A549 (cell line): ENCODE data around the gene KLF16. TPM values are rescaled to one million over a fixed set of nuclear protein-coding genes. Genes with fewer than 3 reads are reported as not detected.

Experiments used
- ATAC-seq, 2 experiments: fragments of 200-7000 bp in 1 of 2; fragments of >200 bp in 1 of 2; cut with Nextera tagmentation in 1 of 2; cut with Tn5 transposase in 1 of 2; 3 replicates each; pipeline versions ENCODE4 v1.8.0 to v1.9.1; 2018 to 2020; ENCODE audit warnings: mild to moderate bottlenecking in 1 of 2, moderate library complexity in 1 of 2
- CTCF ChIA-PET: fragments of 300-600 bp; sonication (Branson Sonifier 250); formaldehyde crosslinking; extraction: SDS; loops from one replicate; lab custom pipeline; 2021; ENCODE audit warnings: antibody characterized with exemption, inconsistent platforms; lab: Yijun Ruan, JAX
- POLR2A ChIA-PET: fragments of 350-600 bp; formaldehyde crosslinking; extraction: SDS; loops from one replicate; lab custom pipeline; 2021; ENCODE audit warnings: antibody characterized with exemption, inconsistent platforms; lab: Yijun Ruan, JAX
- DNase-seq, 2 experiments: peaks; one replicate each; pipeline versions ENCODE4 v3.0.0 to v3.0.0-alpha.2; 2011 to 2016; ENCODE audit warnings: low read depth in 1 of 2, low spot score in 1 of 2
- FAIRE-seq: peaks from 2 replicates; lab custom pipeline; 2011; peaks lifted over from hg19 to GRCh38; lab: Jason Lieb, UNC
- H3K27ac ChIP-seq, 2 experiments: fragments of >200 bp; sonication (Bioruptor Twin); formaldehyde crosslinking; 3 replicates each; pipeline ENCODE4 v1.5.1; 2016 to 2017
- H3K4me1 ChIP-seq: fragments of >200 bp; sonication (Bioruptor Twin); formaldehyde crosslinking; 3 replicates; pipeline ENCODE4 v1.6.1; 2016
- H3K4me2 ChIP-seq: fragments of >200 bp; sonication (Bioruptor Twin); formaldehyde crosslinking; 3 replicates; pipeline ENCODE4 v1.6.1; 2016
- H3K4me3 ChIP-seq: fragments of >200 bp; sonication (Bioruptor Twin); formaldehyde crosslinking; 3 replicates; pipeline ENCODE4 v1.5.1; 2016
- H3K9me3 ChIP-seq: fragments of >200 bp; sonication (Bioruptor Twin); formaldehyde crosslinking; 3 replicates; pipeline ENCODE4 v1.6.1; 2016
- CBX8 ChIP-seq: fragments of 200-600 bp; sonication (generic); IDR thresholded peaks from 2 replicates; pipeline ENCODE4 v1.6.1; 2016
- EHMT2 ChIP-seq: fragments of 200-600 bp; sonication (generic); IDR thresholded peaks from 2 replicates; pipeline ENCODE4 v1.6.1; 2016; ENCODE audit warnings: antibody characterized with exemption, low read depth, mild to moderate bottlenecking, moderate library complexity
- HMGXB4 ChIP-seq: fragments of 250-450 bp; sonication (Bioruptor Pico); IDR thresholded peaks from 2 replicates; pipeline ENCODE4 v1.5.0; 2021; ENCODE audit warnings: mild to moderate bottlenecking, moderate library complexity, borderline replicate concordance
- NR3C1 ChIP-seq: fragments of >200 bp; sonication (Bioruptor Twin); formaldehyde crosslinking; IDR thresholded peaks from 3 replicates; pipeline ENCODE4 v1.6.1; 2017
- WGBS: methylation state at CpG from one replicate; pipeline ENCODE4 v1.1.6; 2017; ENCODE audit errors: missing lambda C conversion rate; 5-methylcytosine and 5-hydroxymethylcytosine counted together
- polyA plus RNA-seq, 4 experiments: library from polyadenylated mRNA; depleted of rRNA in 3 of 4; stranded (reverse); fragments of >200 nt; fragmentation: RNase III in 1 of 4; extraction: RNeasy Plus Mini Kit Qiagen cat#74134 plus additional on column Dnase treatment in 1 of 4; gene quantifications; 2 replicates in 3 of 4; 3 replicates in 1 of 4; pipeline ENCODE4 v1.2.3, GENCODE V29; 2011 to 2017

KLF16 gene
- polyA plus RNA-seq, 2 of the 4 experiments (the other 2 are of a cell fraction), result 5.8 to 25.7 TPM

- TF ChIP-seq HMGXB4 (CRISPR knock-in tag) (no peak), EHMT2 (no peak), CBX8 (no peak)
These were observed 57.8 kb downstream of the KLF16 start (continued) for GRCh38 chr19:1805401-1806183.

GRCh38 chr19:1804858-1805257 lies 58.5 kb downstream of the KLF16 start:
- no peak for FAIRE-seq
- ATAC-seq, result no peak
- no peak overlapping the region for H3K27ac ChIP-seq
- no peaks in the 10 kb centered on the region for H3K9me3 ChIP-seq
- TF ChIP-seq NR3C1, result no peak
- H3K4me1 ChIP-seq, result no peaks in the 10 kb centered on the region
- POLR2A ChIA-PET, result no interaction called here
- 89% methylated on average over 6 of the region's 6 CpGs for WGBS
- DNase-seq, result no peak
- H3K4me3 ChIP-seq, result no peak overlapping the region
- H3K4me2 ChIP-seq, result no peak overlapping the region
- CTCF ChIA-PET, result interaction anchor here (2.3 to 3.0 kb wide), 2 partner anchors 9 to 21 kb away, joined by 6 to 17 read pairs; no protein-coding TSS in a partner anchor

Other genes starting within 250 kb of the KLF16 start
- 21.3 and 25.6 TPM in 2 replicates for gene TCF3, start 211.0 kb downstream of the KLF16 start, polyA plus RNA-seq (2011; rRNA removed)
- 49.5 to 55.9 TPM (median 52.6 TPM) in 3 replicates for gene TCF3, start 211.0 kb downstream of the KLF16 start, polyA plus RNA-seq (2017; fragmentation: RNase III; extraction: RNeasy Plus Mini Kit Qiagen cat#74134 plus additional on column Dnase treatment)
- not detected in 2 replicates for gene ONECUT3, start 110.1 kb downstream of the KLF16 start, polyA plus RNA-seq (2011; rRNA removed)
- gene ONECUT3, start 110.1 kb downstream of the KLF16 start, polyA plus RNA-seq (2017; fragmentation: RNase III; extraction: RNeasy Plus Mini Kit Qiagen cat#74134 plus additional on column Dnase treatment), result 0.01 TPM in 1 of 3 replicates, not detected in the others
- 2.7 and 4.7 TPM in 2 replicates for gene ATP8B3, start 51.3 kb downstream of the KLF16 start, polyA plus RNA-seq (2011; rRNA removed)
- 3.2 to 4.2 TPM (median 3.9 TPM) in 3 replicates for gene ATP8B3, start 51.3 kb downstream of the KLF16 start, polyA plus RNA-seq (2017; fragmentation: RNase III; extraction: RNeasy Plus Mini Kit Qiagen cat#74134 plus additional on column Dnase treatment)
- gene REXO1, start 15.1 kb downstream of the KLF16 start, polyA plus RNA-seq (2011; rRNA removed), result 5.6 and 7.3 TPM in 2 replicates
- gene REXO1, start 15.1 kb downstream of the KLF16 start, polyA plus RNA-seq (2017; fragmentation: RNase III; extraction: RNeasy Plus Mini Kit Qiagen cat#74134 plus additional on column Dnase treatment), result 13.8 to 15.6 TPM (median 14.5 TPM) in 3 replicates
- gene ABHD17A, start 21.9 kb upstream of the KLF16 start, polyA plus RNA-seq (2011; rRNA removed), result 12.8 and 14.8 TPM in 2 replicates
- 20.9 to 23.1 TPM (median 21.7 TPM) in 3 replicates for gene ABHD17A, start 21.9 kb upstream of the KLF16 start, polyA plus RNA-seq (2017; fragmentation: RNase III; extraction: RNeasy Plus Mini Kit Qiagen cat#74134 plus additional on column Dnase treatment)
- gene ADAT3, start 41.8 kb upstream of the KLF16 start, polyA plus RNA-seq (2011; rRNA removed), result 0.65 and 0.66 TPM in 2 replicates
- gene ADAT3, start 41.8 kb upstream of the KLF16 start, polyA plus RNA-seq (2017; fragmentation: RNase III; extraction: RNeasy Plus Mini Kit Qiagen cat#74134 plus additional on column Dnase treatment), result 4.2 to 5.6 TPM (median 5.3 TPM) in 3 replicates
- gene SCAMP4, start 41.8 kb upstream of the KLF16 start, polyA plus RNA-seq (2011; rRNA removed), result 7.6 and 11.9 TPM in 2 replicates
- gene SCAMP4, start 41.8 kb upstream of the KLF16 start, polyA plus RNA-seq (2017; fragmentation: RNase III; extraction: RNeasy Plus Mini Kit Qiagen cat#74134 plus additional on column Dnase treatment), result 60.9 to 63.4 TPM (median 63.0 TPM) in 3 replicates
- gene CSNK1G2, start 77.6 kb upstream of the KLF16 start, polyA plus RNA-seq (2011; rRNA removed), result 14.4 and 15.5 TPM in 2 replicates
- gene CSNK1G2, start 77.6 kb upstream of the KLF16 start, polyA plus RNA-seq (2017; fragmentation: RNase III; extraction: RNeasy Plus Mini Kit Qiagen cat#74134 plus additional on column Dnase treatment), result 36.9 to 43.7 TPM (median 42.0 TPM) in 3 replicates
- 16.3 and 19.0 TPM in 2 replicates for gene BTBD2, start 152.1 kb upstream of the KLF16 start, polyA plus RNA-seq (2011; rRNA removed)
- 26.7 to 32.7 TPM (median 29.6 TPM) in 3 replicates for gene BTBD2, start 152.1 kb upstream of the KLF16 start, polyA plus RNA-seq (2017; fragmentation: RNase III; extraction: RNeasy Plus Mini Kit Qiagen cat#74134 plus additional on column Dnase treatment)
- 56.7 and 58.4 TPM in 2 replicates for gene MKNK2, start 187.7 kb upstream of the KLF16 start, polyA plus RNA-seq (2011; rRNA removed)
- 38.8 to 55.4 TPM (median 48.3 TPM) in 3 replicates for gene MKNK2, start 187.7 kb upstream of the KLF16 start, polyA plus RNA-seq (2017; fragmentation: RNase III; extraction: RNeasy Plus Mini Kit Qiagen cat#74134 plus additional on column Dnase treatment)
- gene MOB3A, start 232.7 kb upstream of the KLF16 start, polyA plus RNA-seq (2011; rRNA removed), result 10.9 and 12.9 TPM in 2 replicates
- 8.4 to 9.1 TPM (median 8.7 TPM) in 3 replicates for gene MOB3A, start 232.7 kb upstream of the KLF16 start, polyA plus RNA-seq (2017; fragmentation: RNase III; extraction: RNeasy Plus Mini Kit Qiagen cat#74134 plus additional on column Dnase treatment)
- gene IZUMO4, start 233.3 kb upstream of the KLF16 start, polyA plus RNA-seq (2011; rRNA removed), result 0.36 and 0.70 TPM in 2 replicates
- 1.0 to 1.8 TPM (median 1.0 TPM) in 3 replicates for gene IZUMO4, start 233.3 kb upstream of the KLF16 start, polyA plus RNA-seq (2017; fragmentation: RNase III; extraction: RNeasy Plus Mini Kit Qiagen cat#74134 plus additional on column Dnase treatment)